GM10248 (cell line): ENCODE measurements around the gene SBSN.

Source experiments
- CTCF ChIA-PET: fragments of 300-600 bp; sonication (Branson Sonifier 250); formaldehyde crosslinking; extraction: SDS; loops from one replicate; lab custom pipeline; 2021; ENCODE audit warnings: antibody characterized with exemption; lab: Yijun Ruan, JAX
- POLR2A ChIA-PET: fragments of 350-650 bp; sonication (Branson Sonifier 250); formaldehyde crosslinking; extraction: SDS; loops from one replicate; lab custom pipeline; 2020; ENCODE audit warnings: antibody characterized with exemption; lab: Yijun Ruan, JAX
- DNase-seq: peaks from one replicate; pipeline ENCODE4 v3.0.0; 2012; ENCODE audit errors: extremely low spot score
- TF ChIP-seq, protein P1 (sequence below): IDR thresholded peaks from 2 replicates; pipeline ENCODE4 v1.5.1; 2012; ENCODE audit warnings: mild to moderate bottlenecking, low read depth; ENCODE audit errors: extremely low read depth, missing control alignments, control extremely low read depth

SBSN gene

DNA sequence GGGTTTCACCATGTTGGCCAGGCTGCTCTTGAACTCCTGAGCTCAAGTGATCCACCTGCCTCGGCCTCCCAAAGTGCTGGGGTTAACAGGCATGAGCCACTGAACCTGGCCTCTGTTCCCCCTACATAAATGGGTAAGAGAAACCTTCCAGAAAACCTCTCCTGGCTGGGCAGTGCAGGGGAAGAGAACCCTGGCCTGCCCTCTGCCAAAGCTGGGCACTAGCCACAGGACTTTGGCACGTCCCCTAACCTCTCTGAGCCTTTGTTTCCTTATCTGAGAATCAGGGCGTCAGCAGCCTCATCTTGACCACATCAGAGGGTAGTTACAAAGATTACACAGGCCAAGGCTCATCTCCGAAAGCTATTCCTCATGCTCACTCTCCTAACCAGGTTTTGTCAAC lies 2.2 kb downstream of the SBSN start:
- ChIA-PET POLR2A (no interaction called here), CTCF (interaction anchor here (1.0 to 1.8 kb wide), 5 partner anchors 17 to 67 kb away, joined by 3 to 7 read pairs (median 4); no protein-coding TSS in a partner anchor)
- DNase-seq, result no peak
- TF ChIP-seq, protein P1, sequence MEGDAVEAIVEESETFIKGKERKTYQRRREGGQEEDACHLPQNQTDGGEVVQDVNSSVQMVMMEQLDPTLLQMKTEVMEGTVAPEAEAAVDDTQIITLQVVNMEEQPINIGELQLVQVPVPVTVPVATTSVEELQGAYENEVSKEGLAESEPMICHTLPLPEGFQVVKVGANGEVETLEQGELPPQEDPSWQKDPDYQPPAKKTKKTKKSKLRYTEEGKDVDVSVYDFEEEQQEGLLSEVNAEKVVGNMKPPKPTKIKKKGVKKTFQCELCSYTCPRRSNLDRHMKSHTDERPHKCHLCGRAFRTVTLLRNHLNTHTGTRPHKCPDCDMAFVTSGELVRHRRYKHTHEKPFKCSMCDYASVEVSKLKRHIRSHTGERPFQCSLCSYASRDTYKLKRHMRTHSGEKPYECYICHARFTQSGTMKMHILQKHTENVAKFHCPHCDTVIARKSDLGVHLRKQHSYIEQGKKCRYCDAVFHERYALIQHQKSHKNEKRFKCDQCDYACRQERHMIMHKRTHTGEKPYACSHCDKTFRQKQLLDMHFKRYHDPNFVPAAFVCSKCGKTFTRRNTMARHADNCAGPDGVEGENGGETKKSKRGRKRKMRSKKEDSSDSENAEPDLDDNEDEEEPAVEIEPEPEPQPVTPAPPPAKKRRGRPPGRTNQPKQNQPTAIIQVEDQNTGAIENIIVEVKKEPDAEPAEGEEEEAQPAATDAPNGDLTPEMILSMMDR, result no peak

DNA sequence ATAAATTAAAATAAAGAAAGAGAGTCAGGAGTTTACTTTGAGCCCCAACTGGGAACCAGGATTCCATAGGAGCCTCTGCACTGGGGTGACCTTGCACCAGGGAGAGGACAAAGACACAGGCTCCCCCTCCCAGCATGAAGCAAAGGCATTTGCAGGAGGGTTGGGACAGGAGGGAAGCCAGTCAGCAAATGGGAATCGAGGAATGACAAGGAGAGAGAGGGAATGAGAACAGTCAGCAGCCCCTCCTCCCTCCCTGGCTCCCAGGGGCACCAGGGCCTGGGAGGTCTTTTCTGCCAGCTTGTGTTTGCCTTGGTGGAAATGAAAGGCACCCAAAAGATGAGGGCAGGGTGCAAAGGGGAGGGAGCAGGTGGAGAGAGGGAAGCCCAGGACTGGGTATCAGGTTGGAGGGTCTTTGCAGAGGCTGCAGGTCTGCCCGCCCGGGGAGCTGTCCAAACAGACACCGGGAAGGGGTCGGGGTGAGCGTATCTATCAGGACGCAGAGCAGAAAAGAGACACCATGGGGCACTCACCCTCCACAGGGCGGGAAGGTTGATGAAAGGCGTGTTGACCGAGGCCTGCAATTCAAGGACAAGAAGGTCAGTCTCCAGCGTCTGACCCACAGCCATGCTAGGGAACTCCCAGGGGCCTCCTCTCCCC lies 3.8 kb downstream of the SBSN start:
- ChIA-PET POLR2A (no interaction called here), CTCF (interaction anchor here (1.8 kb wide), 1 partner anchor 24 kb away, joined by 4 read pairs; no protein-coding TSS in a partner anchor)

GRCh38 chr19:35522745-35523327 lies 5.3 kb downstream of the SBSN start:
- ChIA-PET CTCF (interaction anchor here (1.0 kb wide), 1 partner anchor 13 kb away, joined by 4 read pairs; no protein-coding TSS in a partner anchor), POLR2A (no interaction called here)
- no peak for DNase-seq
- TF ChIP-seq, protein P1, result no peak

More for the DNA sequence above, 3.8 kb downstream of the SBSN start:
- DNase-seq, result no peak
- TF ChIP-seq, protein P1, result no peak

GRCh38 chr19:35521124-35521743 lies 6.9 kb downstream of the SBSN start:
- no peak for DNase-seq
- ChIA-PET POLR2A (no interaction called here), CTCF (interaction anchor here (2.0 to 4.5 kb wide), 3 partner anchors 11 to 27 kb away, joined by 4 to 24 read pairs (median 6); no protein-coding TSS in a partner anchor)
- TF ChIP-seq, protein P1, result no peak

DNA sequence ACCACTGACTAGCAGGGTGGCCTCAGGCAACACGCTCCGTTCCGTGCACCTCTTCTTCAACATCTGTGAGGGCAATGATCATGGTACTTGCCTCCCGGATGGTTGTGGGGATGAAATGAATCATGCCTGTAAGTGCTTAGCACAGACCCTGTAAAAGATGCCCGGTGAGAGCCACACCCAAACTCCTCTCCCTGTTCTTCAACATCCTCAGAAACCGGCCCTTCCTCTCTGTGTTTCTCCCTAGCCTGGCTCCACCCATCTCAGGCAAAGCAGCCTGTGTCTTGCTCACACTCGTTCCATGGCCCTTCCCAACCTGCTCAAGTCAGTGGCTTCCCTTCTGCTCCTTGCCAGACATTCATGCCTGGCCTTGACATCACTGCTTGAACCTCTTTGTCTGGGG lies 8.8 kb downstream of the SBSN start:
- TF ChIP-seq, protein P1, result no peak
- ChIA-PET CTCF (interaction anchor here (2.0 to 4.5 kb wide), 3 partner anchors 9 to 29 kb away, joined by 4 to 24 read pairs (median 6); no protein-coding TSS in a partner anchor), POLR2A (no interaction called here)
- no peak for DNase-seq

GRCh38 chr19:35518313-35518712 lies 9.8 kb downstream of the SBSN start:
- TF ChIP-seq, protein P1, result no peak
- POLR2A ChIA-PET, result no interaction called here
- no peak for DNase-seq
- CTCF ChIA-PET, result interaction anchor here (4.5 kb wide), 1 partner anchor 8 kb away, joined by 24 read pairs; no protein-coding TSS in a partner anchor
